IMR-90 (cell line): ENCODE measurements around the gene AJM1. TPM values are rescaled to one million over a fixed set of nuclear protein-coding genes. Genes with fewer than 3 reads are reported as not detected.

Experiments used
- ATAC-seq: fragments of 200-7000 bp; cut with Tn5 transposase; 2 replicates; pipeline ENCODE4 v1.9.1; 2020; ENCODE audit warnings: low read depth, mild to moderate bottlenecking, moderate library complexity
- BruUV-seq: library from RNA; stranded (reverse); fragments of 400-500 nt; replicated peaks from 2 replicates; lab custom pipeline; 2021; lab: Mats Ljungman, UMichigan
- CTCF ChIA-PET: fragments of 300-600 bp; formaldehyde crosslinking; extraction: SDS; loops from one replicate; lab custom pipeline; 2021; ENCODE audit warnings: antibody characterized with exemption; lab: Yijun Ruan, JAX
- POLR2A ChIA-PET: fragments of 300-600 bp; sonication (Branson Sonifier 250); formaldehyde crosslinking; loops from one replicate; lab custom pipeline; 2022; ENCODE audit warnings: antibody characterized with exemption; ENCODE audit not compliant: unreplicated experiment; lab: Charles Lee
- DNase-seq: peaks from one replicate; pipeline ENCODE4 v3.0.0; 2013
- H2AFZ ChIP-seq: replicated peaks from 2 replicates; pipeline ENCODE3; 2013; ENCODE audit warnings: low read length, mild to moderate bottlenecking; ENCODE audit not compliant: poor library complexity
- H2AK5ac ChIP-seq: 2 replicates; pipeline ENCODE4 v1.6.1; 2013; ENCODE audit warnings: low read depth, low read length, inconsistent platforms
- H2AK9ac ChIP-seq: replicated peaks from 2 replicates; pipeline ENCODE3; 2013; ENCODE audit warnings: mild to moderate bottlenecking, low read depth, low read length, moderate library complexity; ENCODE audit not compliant: poor library complexity
- H2BK120ac ChIP-seq: 2 replicates; pipeline ENCODE4 v1.6.1; 2013; ENCODE audit warnings: low read depth, low read length, inconsistent platforms
- H2BK15ac ChIP-seq: 3 replicates; pipeline ENCODE4 v1.6.1; 2013; ENCODE audit warnings: low read depth, low read length, inconsistent platforms
- H2BK20ac ChIP-seq: 2 replicates; pipeline ENCODE4 v1.6.1; 2013; ENCODE audit warnings: low read depth, mild to moderate bottlenecking, inconsistent platforms, low read length, moderate library complexity
- H2BK5ac ChIP-seq: 2 replicates; pipeline ENCODE4 v1.6.1; 2013; ENCODE audit warnings: mild to moderate bottlenecking, low read depth, low read length, inconsistent platforms; ENCODE audit not compliant: poor library complexity, severe bottlenecking
- H3K14ac ChIP-seq: replicated peaks from 2 replicates; pipeline ENCODE4 v1.6.1; 2013; ENCODE audit warnings: low read depth, low read length, inconsistent platforms
- H3K18ac ChIP-seq: 2 replicates; pipeline ENCODE4 v1.6.1; 2013; ENCODE audit warnings: low read depth, low read length, control low read depth
- H3K23ac ChIP-seq: 2 replicates; pipeline ENCODE4 v1.6.1; 2013; ENCODE audit warnings: low read depth, low read length, inconsistent platforms
- H3K27ac ChIP-seq: 2 replicates; pipeline ENCODE4 v1.5.1; 2013; ENCODE audit warnings: mild to moderate bottlenecking, control low read depth, low read length; ENCODE audit not compliant: insufficient read depth
- H3K27me3 ChIP-seq: 2 replicates; pipeline ENCODE4 v1.6.1; 2013; ENCODE audit warnings: low read length; ENCODE audit not compliant: control insufficient read depth, insufficient read depth
- H3K36me3 ChIP-seq: 2 replicates; pipeline ENCODE4 v1.6.1; 2013; ENCODE audit warnings: low read length, mixed read lengths; ENCODE audit not compliant: control insufficient read depth, insufficient read depth
- H3K4ac ChIP-seq: 2 replicates; pipeline ENCODE4 v1.6.1; 2013; ENCODE audit warnings: low read depth, low read length, inconsistent platforms
- H3K4me1 ChIP-seq: 2 replicates; pipeline ENCODE4 v1.6.1; 2013; ENCODE audit warnings: low read length, mixed read lengths; ENCODE audit not compliant: control insufficient read depth, insufficient read depth
- H3K4me2 ChIP-seq: 2 replicates; pipeline ENCODE4 v1.6.1; 2013; ENCODE audit warnings: low read depth, mild to moderate bottlenecking, control low read depth, low read length, moderate library complexity
- H3K4me3 ChIP-seq: 2 replicates; pipeline ENCODE4 v1.5.1; 2013; ENCODE audit warnings: low read depth, mild to moderate bottlenecking, control low read depth, low read length, moderate library complexity; ENCODE audit not compliant: insufficient read depth
- H3K56ac ChIP-seq: 2 replicates; pipeline ENCODE4 v1.6.1; 2013; ENCODE audit warnings: low read length, inconsistent platforms; ENCODE audit not compliant: insufficient read depth; ENCODE audit errors: extremely low read depth
- H3K79me1 ChIP-seq, 2 experiments: 2 replicates each; pipeline ENCODE4 v1.6.1; 2013; ENCODE audit warnings: low read length in 2 of 2, inconsistent platforms in 1 of 2, low read depth in 1 of 2
- H3K9ac ChIP-seq: 2 replicates; pipeline ENCODE4 v1.6.1; 2013; ENCODE audit warnings: low read depth, low read length, control low read depth
- H3K9me1 ChIP-seq: 2 replicates; pipeline ENCODE4 v1.6.1; 2013; ENCODE audit warnings: low read length, inconsistent platforms; ENCODE audit not compliant: insufficient read depth
- H3K9me3 ChIP-seq: 2 replicates; pipeline ENCODE4 v1.6.1; 2013; ENCODE audit warnings: low read length; ENCODE audit not compliant: control insufficient read depth, insufficient read depth
- H4K20me1 ChIP-seq: 2 replicates; pipeline ENCODE4 v1.6.1; 2013; ENCODE audit warnings: low read length, inconsistent platforms; ENCODE audit not compliant: insufficient read depth
- H4K5ac ChIP-seq: 2 replicates; pipeline ENCODE4 v1.6.1; 2013; ENCODE audit warnings: mild to moderate bottlenecking, low read depth, low read length, control low read depth
- H4K8ac ChIP-seq, 2 experiments: 2 replicates each; pipeline ENCODE4 v1.6.1; 2013; ENCODE audit warnings: low read depth in 2 of 2, low read length in 2 of 2, control low read depth in 1 of 2, inconsistent platforms in 1 of 2
- H4K91ac ChIP-seq: 2 replicates; pipeline ENCODE4 v1.6.1; 2013; ENCODE audit warnings: low read depth, low read length, inconsistent platforms; ENCODE audit not compliant: insufficient read depth
- CEBPB ChIP-seq: IDR thresholded peaks from 2 replicates; pipeline ENCODE4 v1.6.1; 2012; ENCODE audit warnings: low read depth, low read length, improper control_type of control experiment
- CTCF ChIP-seq: conservative IDR thresholded peaks from 2 replicates; pipeline ENCODE4 v1.5.1; 2012; ENCODE audit warnings: mild to moderate bottlenecking, low read depth, low read length, improper control_type of control experiment
- FOS ChIP-seq: fragments of 150-350 bp; IDR thresholded peaks from 2 replicates; pipeline ENCODE4 v1.6.1; 2016; ENCODE audit warnings: low read depth, low read length
- MAFK ChIP-seq: IDR thresholded peaks from 2 replicates; pipeline ENCODE4 v1.6.1; 2012; ENCODE audit warnings: low read depth, low read length, improper control_type of control experiment
- MAZ ChIP-seq: IDR thresholded peaks from 2 replicates; pipeline ENCODE4 v1.6.1; 2012; ENCODE audit warnings: low read depth, mild to moderate bottlenecking, low read length, improper control_type of control experiment, moderate library complexity, borderline replicate concordance
- RAD21 ChIP-seq: IDR thresholded peaks from 2 replicates; pipeline ENCODE4 v1.6.1; 2012; ENCODE audit warnings: low read length, improper control_type of control experiment
- RCOR1 ChIP-seq: IDR thresholded peaks from 2 replicates; pipeline ENCODE4 v1.6.1; 2012; ENCODE audit warnings: mild to moderate bottlenecking, low read length, improper control_type of control experiment; ENCODE audit not compliant: insufficient replicate concordance
- WGBS, 2 experiments: methylation state at CpG; one replicate each; pipeline versions ENCODE4 v1.1.5 to v1.1.7; 2013; ENCODE audit warnings: missing lambda C conversion rate in 2 of 2; ENCODE audit not compliant: insufficient read length in 1 of 2; ENCODE audit errors: extremely low coverage in 2 of 2; 5-methylcytosine and 5-hydroxymethylcytosine counted together
- dilution Hi-C: fragments of 300-500 bp; cut with HindIII; formaldehyde crosslinking; loops from one replicate; pipeline ENCODE4 v1.14.3; 2018; ENCODE audit warnings: low sequenced_read_pairs; ENCODE audit not compliant: unreplicated experiment
- in situ Hi-C: fragments of 300-500 bp; cut with MboI; formaldehyde crosslinking; loops from 3 replicates; pipeline ENCODE4 v1.14.3; 2019; ENCODE audit warnings: low sequenced_read_pairs, inconsistent platforms, mixed read lengths
- intact Hi-C: fragments of 100-400 bp; cut with micrococcal nuclease; formaldehyde crosslinking; loops from 2 replicates; pipeline ENCODE4 v1.10.0; 2022
- polyA plus RNA-seq, 3 experiments: library from polyadenylated mRNA; depleted of rRNA; stranded (reverse); fragments of >200 nt; gene quantifications; 2 replicates each; pipeline ENCODE4 v1.2.3, GENCODE V29; 2012; ENCODE audit warnings: low replicate concordance in 1 of 3
- total RNA-seq: library from RNA; depleted of rRNA; stranded (reverse); fragments of >200 nt; gene quantifications from 2 replicates; pipeline ENCODE4 v1.2.3, GENCODE V29; 2012
- TF ChIP-seq, protein P1 (sequence below): fragments of 150-350 bp; IDR thresholded peaks from 2 replicates; pipeline ENCODE4 v1.6.1; 2016; ENCODE audit warnings: low read depth, mild to moderate bottlenecking, low read length, moderate library complexity, borderline replicate concordance

AJM1 gene
- total and polyA plus RNA-seq, 2 of the 4 experiments (the other 2 are of a cell fraction): 0.18 to 1.5 TPM

DNA sequence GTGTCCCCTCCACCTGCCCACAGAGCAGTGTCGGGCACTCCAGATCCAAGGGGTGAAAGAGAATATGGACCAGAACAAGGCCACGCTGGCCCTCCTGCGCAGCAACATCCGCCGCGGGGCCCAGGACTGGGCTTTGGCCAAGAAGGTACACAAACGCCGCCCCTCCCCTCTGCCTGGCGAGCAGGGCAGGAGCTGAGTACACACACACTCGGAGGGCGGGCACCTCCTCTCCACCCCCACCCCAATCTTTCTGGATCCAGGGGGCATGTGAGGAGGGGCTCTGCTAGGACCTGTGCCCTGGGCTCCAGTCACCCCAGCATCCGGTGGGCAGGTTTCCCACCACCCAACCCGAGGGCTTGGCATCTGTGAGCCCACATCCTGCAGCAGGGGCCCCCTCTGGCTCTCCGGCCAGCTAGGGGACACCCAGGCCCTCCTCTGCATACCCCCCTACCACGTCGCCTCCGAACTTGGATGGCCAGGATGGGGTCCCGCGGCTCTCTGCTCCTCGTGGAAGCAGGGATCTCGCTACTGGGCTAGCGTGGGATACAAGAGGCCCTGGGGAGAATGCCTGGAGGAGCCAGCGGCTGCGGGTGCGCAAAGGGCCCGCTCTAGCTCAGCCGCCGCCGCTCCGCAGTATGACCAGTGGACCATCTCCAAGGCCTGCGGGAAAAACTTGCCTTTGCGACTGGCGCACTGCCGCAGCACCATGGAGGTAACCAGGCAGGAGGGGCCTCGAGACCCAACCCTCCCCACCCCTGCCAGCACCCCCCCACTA, 43.0 kb upstream of the AJM1 start (continued):
- TF ChIP-seq RCOR1: no peak

DNA sequence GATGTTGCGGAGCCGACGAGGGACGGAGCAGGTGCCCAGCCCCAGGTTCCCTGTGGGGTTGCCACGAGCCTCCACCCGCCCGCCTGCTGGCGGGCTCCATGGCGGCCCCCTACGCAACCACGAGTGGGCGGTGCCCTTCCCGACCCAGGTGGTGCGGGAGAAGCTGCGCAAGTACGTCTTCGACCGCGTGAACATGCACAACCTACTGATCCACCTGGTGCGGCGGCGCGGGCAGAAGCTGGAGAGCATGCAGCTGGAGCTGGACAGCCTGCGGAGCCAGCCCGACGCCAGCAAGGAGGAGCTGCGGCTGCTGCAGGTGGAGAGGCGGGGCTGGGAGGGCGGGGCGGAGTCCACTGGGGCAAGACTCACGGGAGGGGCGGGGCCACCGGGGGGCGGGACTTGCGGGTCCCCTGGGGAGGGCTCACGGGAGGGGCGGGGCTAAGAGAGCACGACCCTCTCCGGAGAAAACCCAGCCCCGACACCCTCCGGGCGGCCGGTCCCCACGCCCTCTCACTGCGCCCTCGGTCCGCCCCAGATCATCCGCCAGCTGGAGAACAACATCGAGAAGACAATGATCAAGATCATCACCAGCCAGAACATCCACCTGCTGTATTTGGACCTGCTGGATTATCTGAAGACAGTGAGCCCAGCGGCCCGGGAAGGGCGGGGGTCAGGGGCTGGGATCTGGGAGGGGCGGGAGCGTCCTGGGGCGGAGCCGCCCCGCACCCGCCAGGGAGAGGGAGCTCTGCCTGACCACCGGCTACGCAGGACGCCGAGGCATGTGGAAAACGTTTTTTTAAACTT, 42.2 kb upstream of the AJM1 start:
- no peaks in the 10 kb centered on the region for H3K9me3 ChIP-seq
- peak overlapping the region; percentile 84 for H2AFZ ChIP-seq
- no peak overlapping the region for H2BK20ac ChIP-seq
- no peak overlapping the region for H3K9ac ChIP-seq
- no peak overlapping the region for H4K91ac ChIP-seq
- no peak overlapping the region for H2BK15ac ChIP-seq
- H3K4me1 ChIP-seq: peaks cover 10% of the 10 kb centered on the region
- no peak overlapping the region for H2AK5ac ChIP-seq
- CTCF ChIA-PET: no interaction called here
- dilution Hi-C loops: no loop called here
- H4K20me1 ChIP-seq: peaks cover 8% of the 10 kb centered on the region
- no peak overlapping the region for H3K23ac ChIP-seq
- ATAC-seq: peak; percentile 80
- in situ Hi-C loops: no loop called here
- DNase-seq: peak; percentile 24
- H3K27me3 ChIP-seq: peaks cover 37% of the 10 kb centered on the region
- no peaks in the 10 kb centered on the region for H3K36me3 ChIP-seq
- peak overlapping the region; percentile 37 for H3K4me3 ChIP-seq
- no peak overlapping the region for H4K8ac ChIP-seq
- no peak overlapping the region for H2BK120ac ChIP-seq
- H3K56ac ChIP-seq: no peak overlapping the region
- no peak overlapping the region for H2BK5ac ChIP-seq
- H3K79me1 ChIP-seq: no peaks in the 10 kb centered on the region
- no peaks in the 10 kb centered on the region for H3K9me1 ChIP-seq
- no peak overlapping the region for H4K5ac ChIP-seq
- TF ChIP-seq RCOR1: no peak
- TF ChIP-seq, protein P1, sequence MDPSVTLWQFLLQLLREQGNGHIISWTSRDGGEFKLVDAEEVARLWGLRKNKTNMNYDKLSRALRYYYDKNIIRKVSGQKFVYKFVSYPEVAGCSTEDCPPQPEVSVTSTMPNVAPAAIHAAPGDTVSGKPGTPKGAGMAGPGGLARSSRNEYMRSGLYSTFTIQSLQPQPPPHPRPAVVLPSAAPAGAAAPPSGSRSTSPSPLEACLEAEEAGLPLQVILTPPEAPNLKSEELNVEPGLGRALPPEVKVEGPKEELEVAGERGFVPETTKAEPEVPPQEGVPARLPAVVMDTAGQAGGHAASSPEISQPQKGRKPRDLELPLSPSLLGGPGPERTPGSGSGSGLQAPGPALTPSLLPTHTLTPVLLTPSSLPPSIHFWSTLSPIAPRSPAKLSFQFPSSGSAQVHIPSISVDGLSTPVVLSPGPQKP: no peak
- TF ChIP-seq FOS: no peak
- no peak for TF ChIP-seq MAFK
- no peak for TF ChIP-seq CEBPB
- no peak for TF ChIP-seq CTCF
- TF ChIP-seq RAD21: no peak
- TF ChIP-seq MAZ: no peak
- POLR2A ChIA-PET: no interaction called here
- H3K14ac ChIP-seq: no peak overlapping the region
- BruUV-seq: no TSS peak
- intact Hi-C loops: no loop called here
- H3K18ac ChIP-seq: no peak overlapping the region
- H2AK9ac ChIP-seq: no peak overlapping the region
- peak overlapping the region; percentile 88 for H3K4me2 ChIP-seq
- 1% methylated on average over 12 of the region's 63 CpGs; no CpG with 5 or more reads in 1 of the 2 experiments for WGBS, 2 experiments
- no peak overlapping the region for H3K4ac ChIP-seq
- H3K27ac ChIP-seq: no peak overlapping the region
